HCT116 (cell line): Measurements from ENCODE around the gene ZNF628.

ENCODE experiments used
- EZH2 ChIP-seq: fragments of 200-600 bp; sonication (generic); IDR thresholded peaks from 2 replicates; pipeline ENCODE4 v1.6.1; 2017; ENCODE audit warnings: antibody characterized with exemption, mixed run types
- MAX ChIP-seq: IDR thresholded peaks from 2 replicates; pipeline ENCODE4 v1.6.1; 2012
- POLR2A ChIP-seq: IDR thresholded peaks from 2 replicates; pipeline ENCODE4 v1.7.0; 2011; ENCODE audit warnings: borderline replicate concordance; ENCODE audit not compliant: insufficient read depth, insufficient read length; ENCODE audit errors: extremely low read depth
- ZFX ChIP-seq: fragments of 450-650 bp; IDR thresholded peaks from 2 replicates; pipeline ENCODE4 v1.6.1; 2017

GRCh38 chr19:55443824-55444480, 32.5 kb upstream of the ZNF628 start:
- TF ChIP-seq EZH2, result no peak
- no peak for TF ChIP-seq POLR2A
- no peak for TF ChIP-seq ZFX
- TF ChIP-seq MAX, result no peak
